EH (cell line): ENCODE measurements around the gene TCF19.

Source experiments
- DNase-seq: peaks from one replicate; pipeline ENCODE4 v3.0.0-alpha.2; 2015; ENCODE audit warnings: low read depth

Gene TCF19, protein sequence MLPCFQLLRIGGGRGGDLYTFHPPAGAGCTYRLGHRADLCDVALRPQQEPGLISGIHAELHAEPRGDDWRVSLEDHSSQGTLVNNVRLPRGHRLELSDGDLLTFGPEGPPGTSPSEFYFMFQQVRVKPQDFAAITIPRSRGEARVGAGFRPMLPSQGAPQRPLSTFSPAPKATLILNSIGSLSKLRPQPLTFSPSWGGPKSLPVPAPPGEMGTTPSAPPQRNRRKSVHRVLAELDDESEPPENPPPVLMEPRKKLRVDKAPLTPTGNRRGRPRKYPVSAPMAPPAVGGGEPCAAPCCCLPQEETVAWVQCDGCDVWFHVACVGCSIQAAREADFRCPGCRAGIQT

DNA sequence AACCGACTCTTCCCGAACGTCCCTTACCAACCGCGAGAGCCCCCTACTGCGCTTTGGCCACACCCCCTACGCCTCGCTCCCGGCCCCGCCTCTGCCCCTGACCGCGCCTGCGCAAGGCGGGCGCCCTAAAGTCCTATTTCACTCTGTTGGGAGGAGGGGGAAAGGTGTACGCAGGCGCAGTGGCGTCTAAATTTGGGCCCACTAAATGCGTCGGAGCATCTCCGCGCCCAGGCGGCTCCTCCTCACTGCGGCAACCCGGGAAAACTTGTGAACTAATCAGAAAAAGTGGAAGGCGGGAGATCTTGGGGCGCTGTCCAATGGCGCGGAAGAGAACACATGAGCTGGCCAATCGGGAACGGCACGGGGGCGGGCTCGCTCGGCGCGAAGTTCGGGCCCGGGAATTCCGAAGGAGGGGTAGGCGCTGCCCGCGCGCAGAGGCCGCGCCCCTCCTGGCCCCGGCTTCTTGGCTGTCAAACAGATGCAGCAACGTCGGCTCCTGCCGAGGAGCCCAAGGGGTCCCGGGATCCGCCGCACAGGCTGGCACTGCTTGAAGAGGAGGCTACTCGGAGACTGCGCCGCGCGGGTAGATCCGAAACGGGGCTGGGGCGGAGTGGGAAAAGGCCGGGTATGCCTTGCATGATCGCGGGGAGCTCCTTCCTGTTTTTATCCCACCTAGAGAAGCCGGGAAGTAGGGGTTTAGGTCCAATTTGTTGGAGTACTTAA lies at the start of gene TCF19:
TCF19 (plus strand) TSS at position 450 of the 723 bp plus-strand sequence. CDS start 881 bp downstream, outside the sequence.
- DNase-seq = peak; percentile 99

DNA sequence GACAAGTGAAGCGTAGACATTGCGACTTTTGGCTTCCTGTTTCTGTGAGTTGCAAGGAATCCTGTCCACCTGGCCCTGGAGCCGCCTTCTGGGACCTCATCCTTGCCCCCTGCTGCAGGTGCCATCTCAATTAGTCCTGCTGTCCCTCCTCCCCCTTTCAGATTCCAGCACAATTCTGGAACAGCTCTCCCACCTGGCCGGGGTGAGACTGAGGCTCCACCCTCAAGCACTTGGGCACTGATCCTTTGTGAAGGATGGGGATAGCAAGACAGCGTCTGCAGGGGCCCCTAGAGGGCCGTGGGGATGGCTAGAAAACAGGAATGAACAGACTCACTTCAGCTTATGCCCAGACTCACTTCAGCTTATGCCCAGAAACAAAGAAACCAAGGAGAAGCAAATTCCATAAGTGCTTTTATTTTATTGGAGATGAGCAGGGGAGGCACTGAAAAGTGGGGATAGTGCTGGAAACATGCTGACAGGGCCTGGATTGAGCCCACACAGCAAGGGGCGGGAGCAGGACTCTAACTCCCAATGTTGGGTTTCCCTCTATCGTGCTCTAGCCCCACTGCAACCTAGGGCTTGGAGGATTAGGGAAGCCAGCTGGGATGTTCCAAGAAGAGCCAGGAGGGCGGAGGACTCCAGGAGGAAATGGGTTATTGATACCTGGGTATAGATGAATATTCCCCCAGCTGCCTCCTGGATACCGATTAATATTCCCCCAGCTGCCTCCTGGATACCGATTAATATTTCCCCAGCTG lies 47.4 kb upstream of the TCF19 start:
- no peak for DNase-seq

DNA sequence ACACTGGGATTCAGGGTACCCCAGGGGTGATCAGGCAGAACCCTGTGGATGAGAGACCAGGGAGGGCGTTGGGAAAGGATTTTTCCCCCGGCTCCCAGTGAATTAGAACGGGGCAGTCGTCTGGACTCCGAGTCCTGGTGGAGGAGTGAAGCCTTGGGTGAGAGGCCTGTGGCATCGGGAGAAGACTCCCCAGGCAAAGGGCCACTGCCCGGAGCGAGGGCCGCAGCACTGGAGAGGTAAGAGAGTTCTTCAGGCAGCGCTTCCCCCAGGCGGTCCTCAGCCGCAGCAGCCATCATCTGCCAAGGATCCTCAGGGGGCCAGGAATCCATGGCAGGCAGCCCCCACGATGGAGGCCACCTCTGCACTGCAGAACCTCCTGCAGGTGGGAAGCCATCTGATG lies 46.7 kb upstream of the TCF19 start:
- no peak for DNase-seq

DNA sequence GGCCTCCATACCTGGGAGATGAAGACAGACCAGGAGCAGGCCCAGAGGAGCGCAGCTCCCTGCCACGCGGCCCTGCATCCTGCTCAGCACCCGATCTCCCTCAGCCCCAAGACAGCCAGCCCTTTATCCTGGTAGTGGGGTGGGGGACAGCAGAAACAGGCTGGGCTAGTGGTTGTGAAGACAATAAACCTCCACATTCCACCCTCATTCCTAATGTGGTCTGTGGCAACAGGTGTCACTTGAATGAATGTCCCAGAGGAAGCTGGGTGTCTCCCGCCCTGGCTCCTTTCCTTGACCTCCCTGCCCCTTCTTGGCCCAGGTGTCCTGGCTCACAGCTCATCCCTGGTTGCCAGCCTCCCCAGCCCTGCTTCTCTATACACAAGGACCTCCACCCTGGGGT lies 45.9 kb upstream of the TCF19 start, which contains the start of gene C6orf15:
C6orf15 (minus strand) TSS at position 98 of the 400 bp plus-strand sequence; CDS start at position 78, 20 bp downstream.
- no peak for DNase-seq

DNA sequence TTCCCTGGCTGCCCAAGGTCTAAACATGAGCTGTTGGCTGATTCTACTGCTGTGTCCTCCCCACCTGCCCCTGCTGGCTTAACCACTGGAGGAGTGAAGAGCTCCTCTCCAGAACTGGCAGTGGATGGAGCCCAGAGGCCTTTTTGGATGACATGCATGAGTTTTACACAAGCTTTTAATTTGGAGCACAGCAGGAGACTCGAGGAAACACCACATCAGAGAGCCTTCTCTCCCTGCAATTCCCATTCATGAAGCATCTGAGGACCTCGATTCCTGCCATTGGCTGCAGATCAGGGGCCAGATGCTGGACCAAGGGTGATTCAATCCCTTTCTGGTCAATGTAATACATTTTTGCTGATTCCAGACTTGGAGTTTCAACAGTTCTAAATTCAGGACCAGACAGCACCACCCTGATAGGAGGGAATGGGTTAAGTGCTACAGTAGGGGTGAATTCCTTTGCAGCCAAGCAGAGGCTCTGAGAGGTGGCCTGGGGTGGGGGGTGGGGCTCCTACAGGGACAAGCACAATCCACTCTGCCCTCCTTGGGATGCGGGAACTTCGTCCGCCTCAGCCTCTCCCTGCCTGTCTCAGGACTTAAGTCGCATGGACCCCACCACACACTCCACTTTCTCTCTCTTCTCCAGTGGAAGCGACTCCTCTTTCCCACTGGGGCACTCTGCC lies 44.4 kb upstream of the TCF19 start:
- DNase-seq = peak; percentile 90

DNA sequence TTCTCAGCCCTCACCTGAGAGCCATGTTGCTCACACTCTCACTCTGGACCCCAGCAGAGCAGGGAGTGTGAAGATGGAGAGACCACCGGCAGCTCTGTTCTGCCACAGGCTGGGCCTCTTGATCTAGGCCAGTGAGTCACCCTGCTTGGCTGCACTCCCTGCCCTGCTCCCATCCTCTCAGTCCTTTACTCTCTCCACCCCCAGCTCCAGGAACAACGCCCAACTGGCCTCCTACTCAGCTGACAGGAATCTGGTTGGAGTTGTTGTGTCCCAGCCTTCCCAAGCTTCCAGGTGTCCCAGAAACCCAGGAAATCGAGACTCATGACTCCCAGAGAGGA lies 43.9 kb upstream of the TCF19 start, which contains the start of gene PSORS1C1:
PSORS1C1 (plus strand) TSS at position 260 of the 338 bp plus-strand sequence. CDS start 14,833 bp downstream, outside the sequence.
- DNase-seq = peak; percentile 98

DNA sequence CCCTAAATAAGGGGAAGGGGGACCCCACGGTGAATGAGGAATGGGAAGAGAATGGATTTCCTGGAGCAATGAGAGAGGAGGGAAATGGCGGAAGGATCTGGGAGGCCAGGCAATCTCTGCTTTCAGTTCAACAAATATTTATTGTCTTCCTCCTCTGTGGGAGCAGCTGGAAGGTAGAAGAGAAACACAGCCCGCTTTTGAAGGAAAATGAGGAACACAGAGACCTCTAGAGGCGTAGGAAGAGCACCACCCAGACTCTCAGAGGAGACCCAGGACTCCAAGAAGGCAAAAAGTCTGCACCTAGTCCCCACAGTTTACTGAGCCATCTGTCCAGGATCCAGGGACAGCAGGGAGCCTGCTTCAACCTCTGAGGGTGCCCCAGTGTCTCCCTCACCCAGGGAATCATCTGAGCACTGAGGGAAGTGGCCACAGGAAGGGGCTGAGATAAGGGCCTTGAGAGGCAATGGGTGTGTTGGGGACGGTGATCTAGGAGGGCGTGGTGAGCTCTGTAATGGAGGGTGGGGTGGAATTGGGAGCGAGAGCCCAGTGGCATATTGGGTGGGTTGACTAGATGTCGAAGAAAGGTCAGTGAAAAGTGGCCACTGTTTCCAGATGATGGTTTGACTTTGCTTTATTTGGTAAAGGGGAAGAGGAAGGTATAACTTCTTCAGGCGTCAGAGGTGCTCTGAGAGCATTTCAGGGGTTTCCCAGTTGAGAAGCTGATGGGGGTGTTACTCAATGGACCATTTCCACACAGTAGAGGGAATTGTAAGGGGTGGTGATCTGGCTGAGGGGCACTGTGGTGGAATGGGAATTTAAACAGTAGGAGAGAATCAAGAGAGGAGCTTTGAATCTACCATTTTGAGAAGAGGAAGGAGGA lies 43.2 kb upstream of the TCF19 start:
- DNase-seq = peak; percentile 69

DNA sequence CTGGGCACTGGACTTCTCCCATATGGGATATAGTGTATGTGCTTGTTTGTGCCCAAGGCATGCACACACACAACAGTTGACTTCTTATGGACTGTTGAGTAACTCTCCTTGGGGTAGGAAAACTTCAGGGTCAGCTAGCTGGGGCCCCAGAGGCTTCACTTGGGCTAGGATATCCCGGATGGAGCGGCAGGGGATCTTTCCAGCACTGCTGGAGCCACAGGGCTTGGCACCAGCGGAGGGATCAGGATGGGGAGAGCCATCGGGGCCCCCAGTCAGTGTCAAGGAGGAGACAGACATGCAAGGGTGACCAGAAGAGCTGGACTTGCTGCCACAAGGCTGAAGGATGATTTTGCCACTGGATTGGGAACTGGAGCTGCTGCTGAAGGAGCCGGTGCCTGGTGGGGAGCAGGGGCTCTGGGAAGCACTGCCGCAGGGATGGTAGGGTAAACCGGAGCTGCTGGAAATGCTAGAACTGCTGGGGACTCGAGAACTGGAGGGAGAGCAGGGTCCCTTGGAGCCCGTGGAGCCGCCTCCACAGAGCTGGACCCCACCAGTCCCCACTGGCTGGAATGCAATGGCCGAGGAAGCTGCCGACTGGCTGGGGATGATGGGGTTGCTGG lies 42.3 kb upstream of the TCF19 start:
- DNase-seq = no peak

DNA sequence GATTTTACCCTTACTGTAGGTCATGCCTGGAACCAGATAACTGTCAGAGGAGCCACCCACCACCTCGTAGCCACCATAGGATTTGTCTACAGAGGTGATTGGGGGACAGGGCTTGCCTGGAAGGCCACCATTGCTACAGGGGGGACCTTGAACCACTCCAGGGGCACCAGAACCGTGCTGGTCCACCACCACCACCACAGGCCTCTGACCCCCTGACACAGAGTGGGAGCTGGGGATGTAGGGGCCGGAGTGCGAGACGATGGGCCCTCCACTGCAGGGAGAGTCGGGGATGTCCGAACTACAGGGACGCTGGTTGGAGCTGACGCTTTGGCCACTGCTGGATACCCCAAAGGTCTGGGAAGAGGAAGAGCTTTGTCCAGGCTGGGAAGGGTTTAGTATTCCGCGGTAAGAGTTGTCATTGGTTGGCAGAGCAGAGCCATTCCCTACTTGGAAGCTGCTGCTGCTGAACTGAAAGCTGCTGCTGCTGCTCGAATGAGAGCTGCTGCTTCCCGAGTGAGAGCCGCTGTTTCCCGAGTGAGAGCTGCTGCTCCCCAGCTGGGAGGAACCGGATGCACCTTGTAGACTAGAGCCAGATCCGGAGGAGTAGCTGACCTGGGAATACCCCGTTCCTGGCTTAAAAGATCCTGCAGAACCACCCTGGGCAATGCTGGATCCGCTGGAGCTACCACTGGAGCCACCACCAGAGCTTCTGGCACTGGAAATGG lies 41.6 kb upstream of the TCF19 start:
- DNase-seq = no peak

DNA sequence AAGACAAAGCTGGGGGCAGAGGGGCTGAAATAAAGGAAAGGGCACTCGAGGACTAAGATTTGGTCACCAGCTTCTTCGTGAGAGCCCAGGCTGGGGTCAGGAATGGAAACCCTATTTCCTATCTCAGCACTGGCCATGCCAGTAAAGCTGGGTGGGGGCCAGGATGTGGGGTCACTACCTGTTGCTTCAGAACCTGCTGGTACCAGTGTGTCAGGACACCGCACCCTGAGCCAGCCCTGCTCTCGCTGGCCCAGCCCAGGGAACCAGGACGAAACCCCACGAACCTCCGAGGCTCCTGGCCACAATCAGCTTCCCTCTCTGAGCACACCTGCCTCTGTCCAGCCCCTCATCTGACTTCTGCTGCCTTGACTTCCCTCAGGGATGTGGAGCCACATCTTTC lies 40.2 kb upstream of the TCF19 start:
- no peak for DNase-seq

DNA sequence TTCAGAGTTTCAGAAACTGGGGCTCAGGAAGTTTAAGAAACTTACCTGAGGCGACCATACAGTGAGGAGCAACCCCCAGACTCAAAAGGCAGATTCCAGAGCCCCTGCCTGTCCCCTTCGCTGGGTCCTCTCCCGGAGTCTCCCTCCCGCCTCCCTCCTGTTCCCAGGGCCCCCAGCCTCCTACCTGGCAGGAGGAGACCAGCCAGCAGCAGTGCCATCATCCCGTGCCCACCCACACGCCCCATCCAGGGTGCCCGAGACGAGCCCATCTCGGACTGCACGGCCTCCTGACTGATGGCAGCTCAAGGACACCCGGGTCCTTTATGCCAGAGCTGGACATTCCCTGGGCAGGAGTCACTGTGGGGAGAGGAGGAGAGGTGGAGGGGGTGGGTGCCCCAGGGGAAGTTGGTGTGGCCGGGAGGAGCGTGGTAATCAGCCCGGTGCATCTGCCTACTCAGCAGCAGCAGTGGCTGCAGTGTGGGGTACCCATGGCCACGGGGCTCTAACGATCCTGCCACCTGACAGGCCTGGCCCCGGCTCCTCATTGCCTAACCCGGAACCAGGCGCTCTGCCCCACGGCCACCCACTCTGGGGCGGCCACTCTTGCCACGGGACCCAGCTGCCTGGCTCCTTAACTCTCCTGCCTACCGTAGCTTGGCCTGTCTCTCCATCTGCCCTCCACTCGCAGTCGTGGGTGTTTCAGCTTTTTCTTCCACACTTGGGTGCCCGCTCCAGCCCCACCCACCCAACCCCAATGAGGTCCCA lies 38.1 kb upstream of the TCF19 start, which contains the start of gene CDSN:
CDSN (minus strand) TSS at position 296 of the 765 bp plus-strand sequence; CDS start at position 269, 27 bp downstream.
- no peak for DNase-seq

DNA sequence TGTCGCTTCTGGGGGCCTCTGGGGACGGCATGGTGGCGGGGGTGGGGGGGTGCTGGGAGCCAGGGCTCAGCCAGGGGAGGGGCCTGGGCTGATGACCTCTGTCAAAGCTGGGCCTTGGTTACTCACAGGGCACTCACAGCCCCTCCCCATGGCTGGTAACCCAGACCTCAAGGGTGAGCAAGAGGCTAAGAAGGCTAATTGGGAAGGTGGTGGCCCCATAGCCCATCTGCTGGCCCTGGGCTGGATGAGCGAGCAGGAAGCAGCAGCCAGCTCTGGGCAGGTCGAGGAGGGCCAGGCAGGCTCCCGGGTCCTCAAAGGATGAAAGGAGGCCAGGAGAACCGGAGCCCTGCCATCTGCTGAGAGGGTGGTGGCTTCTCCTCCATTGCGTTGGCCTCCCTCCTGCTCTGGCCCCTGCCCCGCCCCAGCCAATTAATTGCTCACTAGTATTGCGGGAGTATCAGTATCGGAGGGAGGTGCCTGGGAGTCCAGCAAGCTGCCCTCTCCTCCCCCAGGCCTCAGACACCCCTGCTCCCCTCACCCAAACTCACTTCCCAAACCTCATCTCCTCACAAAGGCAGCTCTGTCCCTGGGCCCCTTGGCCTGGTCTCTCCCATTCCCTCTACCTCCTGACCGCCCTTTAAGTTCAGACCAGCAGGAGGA lies 37.1 kb upstream of the TCF19 start:
- DNase-seq = no peak

DNA sequence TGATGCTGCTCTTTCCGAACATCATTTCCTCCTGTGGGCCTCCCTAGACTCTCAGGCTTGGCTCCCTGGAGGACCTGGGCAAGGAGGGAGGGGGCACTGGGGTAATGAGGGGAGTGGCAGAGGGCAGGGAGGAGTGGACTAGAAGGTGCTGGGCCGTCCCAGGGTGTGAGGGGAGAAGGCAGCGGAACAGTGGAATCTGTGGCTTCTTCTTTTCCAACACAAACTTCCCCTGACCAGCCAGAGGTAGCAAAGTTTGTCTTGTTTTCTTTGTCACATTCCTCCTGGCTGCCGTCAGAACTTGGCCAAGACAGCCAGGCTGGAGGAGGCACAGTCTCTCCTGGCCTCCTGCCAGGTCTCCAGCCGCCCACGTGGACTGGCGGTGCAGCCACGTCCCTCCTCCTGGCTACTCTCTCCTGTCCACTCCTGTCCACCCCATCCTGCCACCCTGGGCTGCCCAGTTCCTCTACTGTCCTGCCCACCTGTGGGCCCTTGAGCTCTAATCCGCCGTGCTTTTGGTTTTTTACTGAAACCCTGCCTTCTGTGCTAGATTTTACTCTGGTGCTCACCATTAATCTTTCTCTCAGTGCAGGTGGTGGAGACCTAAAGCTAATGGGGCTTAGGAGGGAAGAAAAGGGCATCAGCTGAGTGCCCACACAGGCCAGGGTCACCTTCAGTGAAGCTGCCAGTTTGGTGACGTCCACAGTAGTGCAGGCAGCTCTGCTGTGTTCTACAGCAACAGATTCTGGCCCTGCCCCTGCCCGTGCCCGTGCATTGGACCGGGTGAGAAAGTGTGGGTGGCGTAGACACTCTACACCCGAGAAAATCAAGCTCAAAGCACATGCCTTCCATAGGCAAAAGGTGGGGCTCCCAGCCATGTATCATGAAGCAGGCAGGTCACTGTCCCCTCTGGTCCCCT lies 35.3 kb upstream of the TCF19 start:
- DNase-seq = peak; percentile 93

DNA sequence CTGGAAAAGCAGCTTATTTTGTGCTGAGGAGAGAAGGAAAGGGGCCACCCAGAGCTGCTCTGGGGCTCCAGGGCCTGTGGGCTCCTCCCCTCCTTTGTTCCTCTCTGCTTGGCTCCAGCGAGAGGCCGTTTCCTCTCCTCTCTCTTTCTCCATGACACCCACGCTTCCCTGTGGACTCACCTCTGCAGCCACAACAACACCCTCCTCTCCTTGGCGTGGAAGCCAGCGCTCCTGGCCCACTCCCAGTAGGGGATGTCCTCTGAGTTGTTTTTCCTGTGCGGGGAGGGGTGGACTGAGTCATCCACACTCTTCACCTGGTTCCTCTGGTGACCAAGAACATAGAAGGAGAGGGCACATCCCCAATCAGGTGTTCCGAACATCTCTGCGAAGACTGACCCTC lies 33.2 kb upstream of the TCF19 start:
- no peak for DNase-seq

DNA sequence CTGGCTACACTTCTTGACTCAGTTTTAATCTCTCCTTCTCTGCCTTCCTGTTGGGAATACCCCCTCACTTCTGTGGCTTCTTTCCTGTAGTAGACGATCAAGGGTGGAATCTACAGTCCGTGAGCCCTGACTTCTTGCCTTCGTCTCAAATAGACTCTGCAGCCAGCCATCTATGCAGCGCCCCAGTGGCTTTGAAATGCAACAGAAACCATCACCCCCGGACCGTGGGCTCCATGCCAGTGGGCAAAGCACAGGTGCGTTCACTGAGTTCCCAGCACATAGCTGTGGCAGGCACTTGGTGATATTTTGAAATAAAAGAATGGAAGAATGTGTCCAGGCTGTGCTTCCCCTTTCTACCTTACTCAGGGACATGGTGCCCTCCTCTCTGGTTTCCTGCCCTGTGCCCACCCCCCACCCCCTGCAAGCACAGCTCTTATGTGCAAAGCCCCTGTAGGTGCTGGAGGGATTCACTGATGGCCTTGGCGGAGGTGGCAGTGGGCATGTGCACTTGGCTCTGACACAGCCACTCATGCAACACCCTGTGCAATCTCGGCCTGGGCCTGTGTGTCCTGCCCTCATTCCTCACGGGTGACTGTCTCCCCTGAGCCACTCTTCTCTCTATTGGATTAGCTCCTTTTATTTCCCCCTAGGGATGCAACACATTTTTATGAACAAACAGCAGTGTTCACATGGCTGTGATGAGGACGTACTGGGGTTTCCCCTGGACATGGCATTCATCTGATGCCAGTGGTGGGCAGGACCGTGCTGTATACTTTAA lies 32.6 kb upstream of the TCF19 start:
- DNase-seq = peak; percentile 90

DNA sequence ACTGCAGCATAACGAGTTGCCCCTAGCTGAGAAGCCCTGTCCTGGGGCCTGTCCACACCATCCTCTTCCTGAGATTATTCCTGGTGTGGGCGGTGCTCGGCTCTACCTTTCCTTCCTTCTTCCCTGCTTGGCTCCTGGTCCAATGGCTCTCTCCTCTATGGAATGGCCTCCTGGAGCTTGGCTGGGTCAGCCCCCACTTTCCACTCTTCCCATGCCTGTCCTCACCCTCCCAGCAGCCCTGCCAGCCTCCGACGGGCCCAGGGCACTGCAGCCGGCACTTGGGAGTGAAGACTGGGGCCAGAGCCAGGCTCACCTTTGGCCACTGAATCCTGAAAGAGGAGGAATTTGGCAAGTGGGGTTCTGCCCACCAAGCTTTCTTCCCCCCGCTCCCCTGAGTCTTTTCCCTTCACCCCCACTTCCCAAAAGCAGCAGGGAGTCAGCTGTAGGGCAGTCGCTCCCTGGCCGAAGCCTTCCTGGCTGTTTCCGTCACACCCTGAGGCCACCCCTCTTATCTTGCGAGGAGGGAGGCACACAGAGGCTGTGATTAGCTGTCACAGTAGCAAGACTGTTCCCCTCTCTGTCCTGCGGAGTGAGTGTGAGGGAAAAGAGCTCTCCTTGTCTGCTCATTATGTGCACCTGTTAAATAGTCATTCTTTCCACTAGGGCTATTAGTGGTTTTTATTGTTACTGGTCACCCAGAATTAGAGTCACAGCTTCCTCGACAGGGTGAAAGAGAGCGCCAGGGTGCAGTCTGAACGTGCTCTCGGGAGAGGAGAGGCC lies 31.8 kb upstream of the TCF19 start:
- no peak for DNase-seq
